Peyer's patch (tissue), 4 donors: ENCODE measurements around the gene MPPE1. TPM values are rescaled to one million over a fixed set of nuclear protein-coding genes. Genes with fewer than 3 reads are reported as not detected.

ENCODE experiments used
- DNase-seq, 3 donors: peaks; one replicate each; pipeline ENCODE4 v3.0.0-alpha.2; 2017 to 2019
- H3K27ac ChIP-seq, 4 donors: fragments of 200-600 bp; sonication (generic); one replicate each; pipeline ENCODE4 v1.5.1; 2016 to 2019
- H3K27me3 ChIP-seq, 2 donors: fragments of 200-600 bp; sonication (generic); one replicate each; pipeline ENCODE4 v1.5.1; 2019
- H3K36me3 ChIP-seq, 3 donors: fragments of 200-600 bp; sonication (generic); one replicate each; pipeline ENCODE4 v1.5.1; 2016 to 2019
- H3K4me1 ChIP-seq, 4 donors: fragments of 200-600 bp; sonication (generic); one replicate each; pipeline ENCODE4 v1.5.1; 2016 to 2019
- H3K4me3 ChIP-seq, 4 donors: fragments of 200-600 bp; sonication (generic); 1 replicate in 3 of 4; 2 replicates in 1 of 4; pipeline ENCODE4 v1.5.1; 2016 to 2019; ENCODE audit warnings: mild to moderate bottlenecking in 1 of 4
- H3K9me3 ChIP-seq, 4 donors: fragments of 200-600 bp; sonication (generic); one replicate each; pipeline ENCODE4 v1.5.1; 2016 to 2019; ENCODE audit warnings: mild to moderate bottlenecking in 1 of 4
- POLR2A ChIP-seq, 2 donors: fragments of 450-650 bp; IDR thresholded peaks; one replicate each; pipeline ENCODE4 v1.5.1; 2017; ENCODE audit warnings: antibody characterized with exemption in 2 of 2, mild to moderate bottlenecking in 2 of 2, moderate library complexity in 2 of 2
- total RNA-seq, 4 donors: library from RNA; depleted of rRNA; stranded (reverse); fragments of >200 nt; gene quantifications; one replicate each; pipeline ENCODE4 v1.1.0, GENCODE V29; 2016
- TF ChIP-seq, protein P1 (sequence below), 6 experiments: fragments of 450-650 bp in 4 of 6; fragments of 200-600 bp in 2 of 6; sonication (generic) in 1 of 6; IDR thresholded peaks; one replicate each; pipeline ENCODE4 v1.5.1; 2017 to 2019; ENCODE audit warnings: antibody characterized with exemption in 6 of 6, mild to moderate bottlenecking in 3 of 6, moderate library complexity in 1 of 6

MPPE1 gene
- total RNA-seq, 4 donors from 2014 or later, result 46.2 to 69.3 (median 63.4) TPM

GRCh38 chr18:11909591-11910026 lies 1.5 kb upstream of the MPPE1 start:
- Histone ChIP-seq H3K27me3 (no peaks in the 10 kb centered on the region), H3K9me3 (no peaks in the 10 kb centered on the region), H3K4me1 (peaks cover 0 to 18% (median 2%) of the 10 kb centered on the region in 4 donors), H3K4me3 (peak overlapping the region in 2 of 4 donors; percentile 62 to 97), H3K36me3 (peaks cover 0 to 10% (median 0%) of the 10 kb centered on the region in 3 donors), H3K27ac (peak overlapping the region; percentile 93 to 100 (median 96))
- DNase-seq, result no peak
- peak; percentile 49 to 66 for TF ChIP-seq POLR2A (IDR thresholded peaks at IDR 0.05)
- TF ChIP-seq, protein P1, sequence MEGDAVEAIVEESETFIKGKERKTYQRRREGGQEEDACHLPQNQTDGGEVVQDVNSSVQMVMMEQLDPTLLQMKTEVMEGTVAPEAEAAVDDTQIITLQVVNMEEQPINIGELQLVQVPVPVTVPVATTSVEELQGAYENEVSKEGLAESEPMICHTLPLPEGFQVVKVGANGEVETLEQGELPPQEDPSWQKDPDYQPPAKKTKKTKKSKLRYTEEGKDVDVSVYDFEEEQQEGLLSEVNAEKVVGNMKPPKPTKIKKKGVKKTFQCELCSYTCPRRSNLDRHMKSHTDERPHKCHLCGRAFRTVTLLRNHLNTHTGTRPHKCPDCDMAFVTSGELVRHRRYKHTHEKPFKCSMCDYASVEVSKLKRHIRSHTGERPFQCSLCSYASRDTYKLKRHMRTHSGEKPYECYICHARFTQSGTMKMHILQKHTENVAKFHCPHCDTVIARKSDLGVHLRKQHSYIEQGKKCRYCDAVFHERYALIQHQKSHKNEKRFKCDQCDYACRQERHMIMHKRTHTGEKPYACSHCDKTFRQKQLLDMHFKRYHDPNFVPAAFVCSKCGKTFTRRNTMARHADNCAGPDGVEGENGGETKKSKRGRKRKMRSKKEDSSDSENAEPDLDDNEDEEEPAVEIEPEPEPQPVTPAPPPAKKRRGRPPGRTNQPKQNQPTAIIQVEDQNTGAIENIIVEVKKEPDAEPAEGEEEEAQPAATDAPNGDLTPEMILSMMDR (IDR thresholded peaks at IDR 0.05), result no peak

- no peak for TF ChIP-seq POLR2A (IDR thresholded peaks at IDR 0.05)
- TF ChIP-seq, protein P1 (IDR thresholded peaks at IDR 0.05), result no peak
- Histone ChIP-seq H3K4me3 (peak overlapping the region; percentile 62 to 97 (median 76)), H3K27ac (peak overlapping the region; percentile 93 to 100 (median 96)), H3K4me1 (peaks cover 0 to 18% (median 2%) of the 10 kb centered on the region in 4 donors), H3K27me3 (no peaks in the 10 kb centered on the region), H3K9me3 (no peaks in the 10 kb centered on the region), H3K36me3 (peaks cover 0 to 10% (median 0%) of the 10 kb centered on the region in 3 donors)
- peak in 1 of 3 donors; percentile 26 for DNase-seq
Observed at GRCh38 chr18:11909061-11909455, 941 bp upstream of the MPPE1 start.

- no peak for DNase-seq
- H3K4me1 ChIP-seq, result peaks cover 0 to 18% (median 2%) of the 10 kb centered on the region in 4 donors
- no peak for TF ChIP-seq POLR2A (IDR thresholded peaks at IDR 0.05)
- TF ChIP-seq, protein P1 (IDR thresholded peaks at IDR 0.05), result no peak
- peaks cover 0 to 19% (median 0%) of the 10 kb centered on the region in 3 donors for H3K36me3 ChIP-seq
- peak overlapping the region; percentile 62 to 97 (median 76) for H3K4me3 ChIP-seq
- H3K27me3 ChIP-seq, result no peaks in the 10 kb centered on the region
- no peaks in the 10 kb centered on the region for H3K9me3 ChIP-seq
- peak overlapping the region in 3 of 4 donors; percentile 93 to 98 (median 94) for H3K27ac ChIP-seq
Observed at GRCh38 chr18:11906926-11907874, 917 bp downstream of the MPPE1 start.

- TF ChIP-seq POLR2A (IDR thresholded peaks at IDR 0.05), result no peak
- TF ChIP-seq, protein P1 (IDR thresholded peaks at IDR 0.05), result no peak
- no peak overlapping the region for H3K27ac ChIP-seq
- no peak overlapping the region for H3K4me3 ChIP-seq
- no peak for DNase-seq
- H3K27me3 ChIP-seq, result no peaks in the 10 kb centered on the region
- peaks cover 0 to 19% (median 0%) of the 10 kb centered on the region in 3 donors for H3K36me3 ChIP-seq
- no peaks in the 10 kb centered on the region for H3K9me3 ChIP-seq
- peaks cover 0 to 18% (median 2%) of the 10 kb centered on the region in 4 donors for H3K4me1 ChIP-seq
Observed at GRCh38 chr18:11906176-11906575, 1.9 kb downstream of the MPPE1 start.

GRCh38 chr18:11905613-11906012 lies 2.5 kb downstream of the MPPE1 start:
- TF ChIP-seq, protein P1 (IDR thresholded peaks at IDR 0.05), result no peak
- no peak for TF ChIP-seq POLR2A (IDR thresholded peaks at IDR 0.05)
- no peak overlapping the region for H3K27ac ChIP-seq

More at GRCh38 chr18:11905613-11906012, 2.5 kb downstream of the MPPE1 start:
- Histone ChIP-seq H3K4me3 (no peak overlapping the region), H3K36me3 (peaks cover 0 to 19% (median 0%) of the 10 kb centered on the region in 3 donors), H3K9me3 (no peaks in the 10 kb centered on the region), H3K4me1 (peaks cover 0 to 18% (median 2%) of the 10 kb centered on the region in 4 donors), H3K27me3 (no peaks in the 10 kb centered on the region)
- no peak for DNase-seq
